ENCODE data around the gene KRTAP12-1.

DNA sequence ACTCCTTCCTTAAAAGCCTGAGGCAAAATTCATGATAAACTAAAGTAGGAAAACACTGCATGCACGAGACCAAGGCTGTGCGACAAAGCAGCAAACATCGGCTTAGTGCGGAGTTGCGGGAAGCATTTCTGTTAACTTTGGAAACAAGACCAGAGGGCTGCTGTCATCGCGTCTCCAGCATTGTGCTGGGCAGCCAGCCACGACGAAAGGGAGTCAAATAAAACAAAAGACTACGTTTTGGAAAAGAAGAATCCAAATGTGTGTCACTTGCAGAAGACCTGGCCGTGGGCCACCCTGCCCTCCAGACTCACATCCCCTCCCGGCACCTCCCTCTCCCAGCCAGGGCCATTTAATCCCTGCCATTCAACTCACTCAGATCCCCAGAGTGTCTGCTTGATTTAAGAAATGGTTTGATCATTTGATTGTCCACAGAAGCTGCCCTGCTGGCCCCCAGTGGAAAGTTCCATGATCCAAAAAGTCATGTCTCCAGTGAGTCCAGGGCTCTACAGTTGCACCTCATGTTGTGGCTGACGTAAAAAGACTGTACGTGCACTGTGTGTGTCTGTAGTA is 38.1 kb downstream of the KRTAP12-1 start:
- no peak for TF ChIP-seq POLR2AphosphoS5 (IDR thresholded peaks at IDR 0.05; ENCODE audit: low read depth, low read length)
- TF ChIP-seq, protein P1, sequence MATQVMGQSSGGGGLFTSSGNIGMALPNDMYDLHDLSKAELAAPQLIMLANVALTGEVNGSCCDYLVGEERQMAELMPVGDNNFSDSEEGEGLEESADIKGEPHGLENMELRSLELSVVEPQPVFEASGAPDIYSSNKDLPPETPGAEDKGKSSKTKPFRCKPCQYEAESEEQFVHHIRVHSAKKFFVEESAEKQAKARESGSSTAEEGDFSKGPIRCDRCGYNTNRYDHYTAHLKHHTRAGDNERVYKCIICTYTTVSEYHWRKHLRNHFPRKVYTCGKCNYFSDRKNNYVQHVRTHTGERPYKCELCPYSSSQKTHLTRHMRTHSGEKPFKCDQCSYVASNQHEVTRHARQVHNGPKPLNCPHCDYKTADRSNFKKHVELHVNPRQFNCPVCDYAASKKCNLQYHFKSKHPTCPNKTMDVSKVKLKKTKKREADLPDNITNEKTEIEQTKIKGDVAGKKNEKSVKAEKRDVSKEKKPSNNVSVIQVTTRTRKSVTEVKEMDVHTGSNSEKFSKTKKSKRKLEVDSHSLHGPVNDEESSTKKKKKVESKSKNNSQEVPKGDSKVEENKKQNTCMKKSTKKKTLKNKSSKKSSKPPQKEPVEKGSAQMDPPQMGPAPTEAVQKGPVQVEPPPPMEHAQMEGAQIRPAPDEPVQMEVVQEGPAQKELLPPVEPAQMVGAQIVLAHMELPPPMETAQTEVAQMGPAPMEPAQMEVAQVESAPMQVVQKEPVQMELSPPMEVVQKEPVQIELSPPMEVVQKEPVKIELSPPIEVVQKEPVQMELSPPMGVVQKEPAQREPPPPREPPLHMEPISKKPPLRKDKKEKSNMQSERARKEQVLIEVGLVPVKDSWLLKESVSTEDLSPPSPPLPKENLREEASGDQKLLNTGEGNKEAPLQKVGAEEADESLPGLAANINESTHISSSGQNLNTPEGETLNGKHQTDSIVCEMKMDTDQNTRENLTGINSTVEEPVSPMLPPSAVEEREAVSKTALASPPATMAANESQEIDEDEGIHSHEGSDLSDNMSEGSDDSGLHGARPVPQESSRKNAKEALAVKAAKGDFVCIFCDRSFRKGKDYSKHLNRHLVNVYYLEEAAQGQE (IDR thresholded peaks at IDR 0.05; ENCODE audit: insufficient read depth in 1 of 2, low read depth in 2 of 2, low read length in 2 of 2) = no peak
- TF ChIP-seq TAF1 (IDR thresholded peaks at IDR 0.05; ENCODE audit: borderline replicate concordance, insufficient read depth, low read length) = no peak

Measured in PFSK-1 (cell line).